PFSK-1 (cell line): ENCODE results near the gene PLAU.

Source experiments
- FOXP2 ChIP-seq: optimal IDR thresholded peaks from 2 replicates; pipeline ENCODE3; 2011; ENCODE audit warnings: borderline replicate concordance, control low read depth, inconsistent platforms; ENCODE audit not compliant: insufficient read depth; ENCODE audit errors: extremely low read length, extremely low read depth
- POLR2AphosphoS5 ChIP-seq: IDR thresholded peaks from 2 replicates; pipeline ENCODE4 v1.6.1; 2012; ENCODE audit warnings: low read depth, mild to moderate bottlenecking, control low read depth, low read length, moderate library complexity
- REST ChIP-seq, 2 experiments: IDR thresholded peaks; 2 replicates each; pipeline versions ENCODE4 v1.6.1 to v1.8.0; 2011 to 2012; ENCODE audit warnings: low read depth in 2 of 2, low read length in 2 of 2, control low read depth in 1 of 2, inconsistent platforms in 1 of 2, mild to moderate bottlenecking in 1 of 2, moderate library complexity in 1 of 2; ENCODE audit not compliant: insufficient read depth in 1 of 2
- SIN3A ChIP-seq: IDR thresholded peaks from 2 replicates; pipeline ENCODE4 v1.6.1; 2012; ENCODE audit warnings: mild to moderate bottlenecking, low read length, moderate library complexity, borderline replicate concordance; ENCODE audit not compliant: insufficient read depth
- TAF1 ChIP-seq: IDR thresholded peaks from 2 replicates; pipeline ENCODE4 v1.6.1; 2012; ENCODE audit warnings: low read length, control low read depth, borderline replicate concordance; ENCODE audit not compliant: insufficient read depth

The PLAU gene

DNA sequence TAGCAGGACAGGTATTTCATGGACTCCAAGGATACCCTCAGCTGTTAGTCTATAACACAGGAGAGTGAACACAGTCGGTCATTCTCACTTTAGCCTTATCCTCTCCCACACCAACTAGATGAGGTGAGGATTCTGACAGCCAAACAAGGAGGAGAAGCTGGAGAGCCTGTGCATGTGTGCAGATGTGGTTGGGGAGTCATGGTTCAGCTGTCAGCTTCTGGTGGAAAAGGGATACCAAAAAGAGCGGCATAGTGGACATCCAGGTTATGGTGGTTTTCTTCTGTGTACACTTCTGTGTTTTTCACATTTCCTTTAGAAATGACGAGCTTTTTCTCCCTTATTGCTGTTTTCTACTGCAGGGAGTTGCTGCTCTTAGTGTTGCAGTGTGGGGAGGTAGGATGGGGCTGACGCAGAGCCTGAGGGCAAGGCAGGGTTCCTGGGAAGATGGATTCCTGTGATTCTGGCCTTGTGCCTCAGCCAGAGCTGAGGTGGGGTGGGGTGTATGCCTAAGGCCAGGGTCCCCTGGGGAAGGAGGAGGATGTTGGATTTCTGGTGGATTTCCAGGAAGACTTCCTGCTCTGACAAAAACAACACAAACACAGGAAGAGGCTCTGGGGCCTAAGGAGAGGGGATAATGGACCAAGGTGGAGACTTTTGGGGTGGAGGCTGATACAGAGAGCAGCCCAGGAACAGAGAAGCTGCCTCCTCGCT is 26.6 kb downstream of the PLAU start:
- TF ChIP-seq FOXP2: peak; percentile 29
- TF ChIP-seq TAF1: no peak

DNA sequence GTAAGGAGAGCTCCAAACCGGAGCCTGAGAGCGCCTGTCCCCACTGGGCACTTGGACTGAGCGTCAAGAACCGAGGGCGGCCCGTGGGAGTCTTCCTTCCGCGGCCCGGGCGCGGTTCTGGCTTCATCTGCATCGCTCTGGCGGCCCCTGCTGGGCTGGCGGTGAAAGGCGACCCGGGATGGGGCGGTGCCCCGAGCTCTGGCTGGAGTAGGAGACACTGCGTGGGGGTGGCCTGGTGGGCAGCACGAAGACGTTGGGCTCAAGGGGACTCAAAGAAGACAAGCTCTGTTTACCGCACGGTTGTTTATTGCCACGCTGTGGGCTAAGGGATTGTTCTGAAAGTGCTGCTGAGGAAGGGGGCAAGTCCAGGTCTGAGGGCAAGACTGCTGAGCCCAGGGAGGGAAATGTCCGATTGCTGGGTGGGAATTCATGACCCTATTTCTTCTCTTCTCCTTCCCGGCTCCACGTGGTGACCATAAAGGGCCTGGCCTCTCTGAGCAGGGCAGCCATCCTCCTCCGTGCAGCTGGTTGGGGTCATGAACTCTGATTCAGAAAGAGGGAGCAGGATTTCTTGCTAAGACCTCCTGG is 29.8 kb downstream of the PLAU start:
- TF ChIP-seq TAF1: no peak
- peak; percentile 17 for TF ChIP-seq FOXP2
- no peak for TF ChIP-seq REST (IDR thresholded peaks at IDR 0.05; ENCODE audit: insufficient read depth in 1 of 2, low read depth in 2 of 2, low read length in 2 of 2)
- no peak for TF ChIP-seq SIN3A
- no peak for TF ChIP-seq POLR2AphosphoS5

DNA sequence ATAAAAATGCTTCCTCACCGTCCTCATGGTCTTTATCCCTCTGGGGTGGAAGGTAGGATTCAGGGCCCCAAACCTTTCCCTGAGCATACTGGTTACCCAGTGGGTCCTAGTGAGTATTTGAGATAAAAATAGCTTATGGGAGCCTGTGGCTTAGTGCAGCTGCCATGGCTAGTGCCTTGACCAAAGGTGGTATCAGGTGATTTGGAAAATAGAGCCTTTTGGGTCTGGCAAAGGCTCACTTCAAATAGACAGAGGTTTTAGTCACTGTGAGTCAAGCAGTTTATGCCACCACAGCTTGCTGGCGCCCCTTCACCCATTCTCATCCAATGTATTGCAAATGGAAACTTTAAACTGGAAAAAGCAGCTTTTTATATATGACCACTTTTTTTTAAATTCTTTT is 30.4 kb downstream of the PLAU start:
- TF ChIP-seq SIN3A (no peak), POLR2AphosphoS5 (no peak), FOXP2 (no peak), REST (IDR thresholded peaks at IDR 0.05; ENCODE audit: insufficient read depth in 1 of 2, low read depth in 2 of 2, low read length in 2 of 2) (no peak), TAF1 (no peak)

DNA sequence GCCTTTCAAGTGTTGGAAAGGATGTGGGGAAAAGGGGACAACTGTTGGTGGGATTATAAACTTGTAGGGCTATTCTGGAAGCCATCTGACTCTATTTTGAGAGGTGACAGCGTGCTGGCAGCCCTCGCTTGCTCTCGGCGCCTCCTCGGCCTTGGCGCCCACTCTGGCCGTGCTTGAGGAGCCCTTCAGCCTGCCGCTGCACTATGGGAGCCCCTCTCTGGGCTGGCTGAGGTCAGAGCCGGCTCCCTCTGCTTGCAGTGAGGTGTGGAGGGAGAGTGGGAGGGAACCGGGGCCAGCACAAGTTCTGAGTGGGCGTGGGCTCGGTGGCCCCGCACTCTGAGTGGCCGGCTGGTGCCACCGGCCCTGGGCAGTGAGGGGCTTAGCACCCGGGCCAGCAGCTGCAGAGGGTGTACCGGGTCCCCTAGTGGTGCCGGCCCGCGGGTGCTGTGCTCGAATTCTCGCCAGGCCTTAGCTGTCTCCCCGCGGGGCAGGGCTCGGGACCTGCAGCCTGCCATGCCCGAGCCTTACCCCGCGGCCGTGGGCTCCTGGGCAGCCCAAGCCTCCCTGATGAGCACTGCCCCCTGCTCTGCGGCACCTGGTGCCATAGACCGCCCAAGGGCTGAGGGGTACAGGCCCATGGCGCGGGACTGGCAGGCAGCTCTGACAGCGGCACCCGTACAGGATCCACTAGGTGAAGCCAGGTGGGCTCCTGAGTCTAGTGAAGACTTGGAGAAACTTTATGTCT is 33.6 kb downstream of the PLAU start:
- no peak for TF ChIP-seq SIN3A
- no peak for TF ChIP-seq REST (IDR thresholded peaks at IDR 0.05; ENCODE audit: insufficient read depth in 1 of 2, low read depth in 2 of 2, low read length in 2 of 2)
- no peak for TF ChIP-seq FOXP2
- no peak for TF ChIP-seq POLR2AphosphoS5
- TF ChIP-seq TAF1: no peak

DNA sequence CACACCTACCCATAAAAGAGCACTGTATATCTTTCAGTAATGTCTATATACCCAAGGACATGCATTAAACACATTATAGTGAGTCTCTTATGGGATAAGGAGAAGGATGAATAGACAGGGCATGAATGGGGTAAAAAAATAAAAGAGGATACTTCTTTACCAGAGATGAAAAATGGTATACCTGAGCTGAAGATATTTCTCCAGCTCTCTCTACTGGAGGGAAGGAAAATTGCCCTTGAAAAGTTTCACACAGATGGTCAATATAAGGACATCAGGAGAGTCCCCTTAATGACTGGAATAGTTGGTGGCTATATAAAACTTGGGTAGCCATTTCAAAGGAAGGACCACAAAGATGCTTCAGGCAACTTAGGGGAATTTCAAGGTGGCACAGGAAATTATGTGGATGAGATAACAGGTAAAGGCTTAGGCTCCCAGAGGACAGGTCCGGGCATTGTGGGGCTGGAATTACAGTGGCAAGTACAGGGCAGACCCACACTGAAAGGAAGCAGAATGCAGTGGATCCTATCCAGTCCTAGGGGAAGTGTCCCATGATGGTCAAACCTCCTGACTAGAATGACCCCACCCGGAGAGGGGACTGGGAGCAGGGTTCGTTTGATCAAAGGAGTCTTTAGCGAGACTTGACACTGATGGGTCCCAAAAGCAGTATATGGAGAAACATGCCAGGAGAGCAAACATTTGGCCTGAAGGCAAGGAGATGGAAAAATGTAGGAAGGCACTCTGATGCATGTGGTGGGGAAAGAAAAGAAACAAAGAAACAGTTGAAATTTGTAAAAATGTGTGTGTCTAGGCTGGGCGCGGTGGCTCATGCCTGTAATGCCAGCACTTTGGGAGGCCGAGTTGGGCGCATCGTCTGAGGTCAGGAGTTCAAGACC is 35.6 kb downstream of the PLAU start:
- TF ChIP-seq POLR2AphosphoS5: no peak
